Stomach (tissue), 4 donors: ENCODE measurements around the gene R3HDM4.

Experiments used
- EP300 ChIP-seq: sonication (generic); formaldehyde crosslinking; IDR thresholded peaks from one replicate; pipeline ENCODE4 v1.6.1; 2017; ENCODE audit warnings: antibody characterized with exemption
- POLR2A ChIP-seq, 4 donors: fragments of 450-650 bp; IDR thresholded peaks; one replicate each; pipeline ENCODE4 v1.6.1; 2016; ENCODE audit warnings: antibody characterized with exemption in 4 of 4, control low read depth in 2 of 4, mild to moderate bottlenecking in 1 of 4, moderate library complexity in 1 of 4
- POLR2AphosphoS5 ChIP-seq, 3 donors: sonication (generic); formaldehyde crosslinking; IDR thresholded peaks; one replicate each; pipeline ENCODE4 v1.6.1; 2016; ENCODE audit warnings: antibody characterized with exemption in 3 of 3
- TF ChIP-seq, protein P1 (sequence below), 7 experiments: fragments of 450-650 bp in 4 of 7; fragments of 200-600 bp in 3 of 7; sonication (generic) in 3 of 7; IDR thresholded peaks; one replicate each; pipeline ENCODE4 v1.5.1; 2016 to 2019; ENCODE audit warnings: antibody characterized with exemption in 7 of 7, control low read depth in 2 of 7, mild to moderate bottlenecking in 1 of 7

DNA sequence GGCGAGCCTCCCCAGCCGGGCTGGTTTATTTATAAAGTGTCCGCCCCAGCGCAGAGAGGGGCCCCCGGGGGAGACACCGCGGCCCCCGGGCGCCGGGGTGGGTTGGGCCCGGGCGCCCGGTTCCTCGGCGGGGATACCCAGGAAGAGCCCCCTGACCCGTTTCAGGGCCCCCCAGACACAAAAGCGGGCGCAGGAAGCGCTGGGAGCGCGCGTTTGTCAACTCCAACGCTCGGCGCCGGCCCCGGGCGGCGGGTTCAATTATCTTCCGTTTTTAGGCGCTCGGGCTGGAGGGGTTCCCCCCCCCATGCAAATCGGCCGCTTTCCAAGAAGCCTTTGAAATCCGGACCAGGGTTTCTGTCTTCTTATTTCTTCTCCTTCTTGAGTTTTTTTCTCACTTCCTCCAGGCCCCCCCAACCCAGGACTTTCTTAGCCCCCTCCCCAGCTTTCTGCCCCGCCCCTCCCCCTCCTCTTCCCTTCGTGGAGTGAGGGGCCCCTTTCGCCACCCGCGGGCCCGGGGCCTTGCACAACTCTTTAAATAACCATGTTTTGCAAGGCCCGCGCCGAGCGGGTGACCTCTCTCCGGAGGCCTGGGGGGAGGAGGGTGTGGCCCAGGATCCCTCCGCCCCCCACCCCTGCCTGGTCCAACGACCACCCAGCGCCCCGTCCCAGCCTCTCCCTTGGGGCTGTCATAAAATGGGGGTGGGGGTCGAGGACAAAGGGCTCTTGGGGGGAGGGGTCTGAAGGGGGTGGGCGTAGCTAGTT is 13.8 kb upstream of the R3HDM4 start:
- TF ChIP-seq, protein P1, sequence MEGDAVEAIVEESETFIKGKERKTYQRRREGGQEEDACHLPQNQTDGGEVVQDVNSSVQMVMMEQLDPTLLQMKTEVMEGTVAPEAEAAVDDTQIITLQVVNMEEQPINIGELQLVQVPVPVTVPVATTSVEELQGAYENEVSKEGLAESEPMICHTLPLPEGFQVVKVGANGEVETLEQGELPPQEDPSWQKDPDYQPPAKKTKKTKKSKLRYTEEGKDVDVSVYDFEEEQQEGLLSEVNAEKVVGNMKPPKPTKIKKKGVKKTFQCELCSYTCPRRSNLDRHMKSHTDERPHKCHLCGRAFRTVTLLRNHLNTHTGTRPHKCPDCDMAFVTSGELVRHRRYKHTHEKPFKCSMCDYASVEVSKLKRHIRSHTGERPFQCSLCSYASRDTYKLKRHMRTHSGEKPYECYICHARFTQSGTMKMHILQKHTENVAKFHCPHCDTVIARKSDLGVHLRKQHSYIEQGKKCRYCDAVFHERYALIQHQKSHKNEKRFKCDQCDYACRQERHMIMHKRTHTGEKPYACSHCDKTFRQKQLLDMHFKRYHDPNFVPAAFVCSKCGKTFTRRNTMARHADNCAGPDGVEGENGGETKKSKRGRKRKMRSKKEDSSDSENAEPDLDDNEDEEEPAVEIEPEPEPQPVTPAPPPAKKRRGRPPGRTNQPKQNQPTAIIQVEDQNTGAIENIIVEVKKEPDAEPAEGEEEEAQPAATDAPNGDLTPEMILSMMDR (IDR thresholded peaks at IDR 0.05), result no peak
- TF ChIP-seq POLR2AphosphoS5 (IDR thresholded peaks at IDR 0.05) (no peak), EP300 (no peak), POLR2A (IDR thresholded peaks at IDR 0.05) (no peak)
